OCI-LY7 (cell line): Measurements from ENCODE around the gene OAS3. TPM values are rescaled to one million over a fixed set of nuclear protein-coding genes. Genes with fewer than 3 reads are reported as not detected.

Experiments
- BruUV-seq: library from RNA; stranded (reverse); fragments of 400-500 nt; replicated peaks from 2 replicates; lab custom pipeline; 2021; lab: Mats Ljungman, UMichigan
- CTCF ChIA-PET: fragments of 300-600 bp; sonication (Branson Sonifier 250); formaldehyde crosslinking; loops from one replicate; lab custom pipeline; 2022; ENCODE audit warnings: antibody characterized with exemption; ENCODE audit not compliant: unreplicated experiment; lab: Charles Lee
- POLR2A ChIA-PET: fragments of 300-600 bp; sonication (Branson Sonifier 250); formaldehyde crosslinking; loops from one replicate; lab custom pipeline; 2022; ENCODE audit warnings: antibody characterized with exemption; lab: Charles Lee
- DNase-seq: peaks from one replicate; pipeline ENCODE4 v3.0.0-alpha.2; 2015; ENCODE audit warnings: low spot score
- H2AFZ ChIP-seq: fragments of 200-600 bp; sonication (generic), shearing (Covaris generic); 2 replicates; pipeline ENCODE4 v1.6.1; 2014; ENCODE audit warnings: mild to moderate bottlenecking, antibody characterized with exemption, low read length, moderate library complexity
- H3K27ac ChIP-seq: fragments of 200-600 bp; sonication (generic); 2 replicates; pipeline ENCODE4 v1.5.1; 2014; ENCODE audit warnings: mixed run types, low read depth, mild to moderate bottlenecking, moderate library complexity, low read length, inconsistent platforms; ENCODE audit not compliant: poor library complexity, severe bottlenecking
- H3K36me3 ChIP-seq: fragments of 200-600 bp; sonication (generic); 2 replicates; pipeline ENCODE4 v1.6.1; 2014; ENCODE audit warnings: mild to moderate bottlenecking, antibody characterized with exemption, low read length, moderate library complexity, mixed read lengths; ENCODE audit not compliant: insufficient read depth
- H3K4me1 ChIP-seq: fragments of 200-600 bp; sonication (generic); 2 replicates; pipeline ENCODE4 v1.5.1; 2014; ENCODE audit warnings: mild to moderate bottlenecking, low read length; ENCODE audit not compliant: insufficient read depth, poor library complexity, severe bottlenecking
- H3K4me2 ChIP-seq: fragments of 200-600 bp; sonication (generic); 2 replicates; pipeline ENCODE4 v1.6.1; 2014; ENCODE audit warnings: mild to moderate bottlenecking, low read length
- H3K4me3 ChIP-seq: fragments of 200-600 bp; sonication (generic); 2 replicates; pipeline ENCODE4 v1.5.1; 2014; ENCODE audit warnings: mild to moderate bottlenecking, low read depth, low read length; ENCODE audit not compliant: poor library complexity, severe bottlenecking
- H3K79me2 ChIP-seq: fragments of 200-600 bp; sonication (generic); 2 replicates; pipeline ENCODE4 v1.6.1; 2016; ENCODE audit warnings: low read depth, mild to moderate bottlenecking, low read length, moderate library complexity, mixed read lengths; ENCODE audit not compliant: insufficient read depth
- H3K9me2 ChIP-seq: fragments of 200-600 bp; sonication (generic); 2 replicates; pipeline ENCODE4 v1.6.1; 2016; ENCODE audit warnings: mild to moderate bottlenecking, low read length, mixed read lengths; ENCODE audit not compliant: insufficient read depth
- H3K9me3 ChIP-seq: fragments of 200-600 bp; sonication (generic); 2 replicates; pipeline ENCODE4 v1.6.1; 2014; ENCODE audit warnings: mild to moderate bottlenecking, mixed run types, low read length, mixed read lengths
- H4K20me1 ChIP-seq: fragments of 200-600 bp; sonication (generic); 2 replicates; pipeline ENCODE4 v1.6.1; 2014; ENCODE audit warnings: mild to moderate bottlenecking, antibody characterized with exemption, low read length, moderate library complexity, mixed read lengths; ENCODE audit not compliant: insufficient read depth
- CTCF ChIP-seq: fragments of 200-600 bp; sonication (generic); conservative IDR thresholded peaks from 2 replicates; pipeline ENCODE4 v1.5.1; 2014; ENCODE audit warnings: mild to moderate bottlenecking, antibody characterized with exemption, low read length, moderate library complexity, mixed read lengths
- EZH2phosphoT487 ChIP-seq: fragments of 200-600 bp; sonication (generic); IDR thresholded peaks from 2 replicates; pipeline ENCODE4 v1.6.1; 2018; ENCODE audit warnings: low read depth, borderline replicate concordance, mild to moderate bottlenecking, mixed run types, antibody characterized with exemption, low read length, moderate library complexity, mixed read lengths
- intact Hi-C: fragments of 100-400 bp; cut with micrococcal nuclease; formaldehyde crosslinking; loops from one replicate; pipeline ENCODE4 v1.10.0; 2022; ENCODE audit not compliant: unreplicated experiment
- total RNA-seq, 2 experiments: library from RNA; depleted of rRNA in 1 of 2; stranded (reverse); fragments of >200 nt in 1 of 2; shearing (Covaris generic) in 1 of 2; gene quantifications; 2 replicates each; pipeline ENCODE4 v1.2.3, GENCODE V29; 2014 to 2022

OAS3 gene
- total RNA-seq, 2 experiments from 2014 or later = 0.79 to 9.2 TPM

- Histone ChIP-seq H3K9me3 (no peaks in the 10 kb centered on the region), H3K27ac (no peak overlapping the region), H3K4me3 (no peak overlapping the region), H4K20me1 (no peaks in the 10 kb centered on the region), H2AFZ (no peak overlapping the region), H3K4me1 (peaks cover 31% of the 10 kb centered on the region), H3K9me2 (no peaks in the 10 kb centered on the region), H3K36me3 (no peaks in the 10 kb centered on the region), H3K4me2 (no peak overlapping the region), H3K79me2 (no peaks in the 10 kb centered on the region)
- intact Hi-C loops = loop anchor here (2.0 kb wide), 1 partner anchor 37 kb away; the partner anchor contains the start of gene OAS2
- CTCF ChIA-PET = interaction anchor here (0.6 kb wide), 1 partner anchor 22 kb away, joined by 3 read pairs; no protein-coding TSS in a partner anchor
- DNase-seq = no peak
- BruUV-seq = no TSS peak
- POLR2A ChIA-PET = interaction anchor here (0.9 kb wide), 1 partner anchor 34 kb away, joined by 4 read pairs; no protein-coding TSS in a partner anchor
- no peak for TF ChIP-seq CTCF
Measured at GRCh38 chr12:112941528-112942335, 3.5 kb downstream of the OAS3 start.

GRCh38 chr12:112942572-112942971 is 4.3 kb downstream of the OAS3 start:
- no peak overlapping the region for H3K4me2 ChIP-seq
- H3K27ac ChIP-seq = no peak overlapping the region
- no peaks in the 10 kb centered on the region for H4K20me1 ChIP-seq
- TF ChIP-seq CTCF = no peak
- ChIA-PET POLR2A (no interaction called here), CTCF (no interaction called here)
- H3K9me2 ChIP-seq = no peaks in the 10 kb centered on the region
- no peaks in the 10 kb centered on the region for H3K9me3 ChIP-seq
- no peaks in the 10 kb centered on the region for H3K36me3 ChIP-seq
- peaks cover 30% of the 10 kb centered on the region for H3K4me1 ChIP-seq
- BruUV-seq = no TSS peak
- intact Hi-C loops = no loop called here
- no peak overlapping the region for H2AFZ ChIP-seq
- DNase-seq = no peak
- no peak overlapping the region for H3K4me3 ChIP-seq
- H3K79me2 ChIP-seq = no peaks in the 10 kb centered on the region

GRCh38 chr12:112944024-112944690 is 5.9 kb downstream of the OAS3 start:
- DNase-seq = no peak
- no peak overlapping the region for H2AFZ ChIP-seq
- H3K79me2 ChIP-seq = no peaks in the 10 kb centered on the region
- no peak overlapping the region for H3K4me2 ChIP-seq
- CTCF ChIA-PET = no interaction called here
- H3K4me3 ChIP-seq = no peak overlapping the region
- TF ChIP-seq EZH2phosphoT487 = no peak
- TF ChIP-seq CTCF = no peak
- H4K20me1 ChIP-seq = no peaks in the 10 kb centered on the region
- POLR2A ChIA-PET = no interaction called here
- no peaks in the 10 kb centered on the region for H3K9me2 ChIP-seq
- H3K27ac ChIP-seq = no peak overlapping the region
- no TSS peak for BruUV-seq
- H3K9me3 ChIP-seq = no peaks in the 10 kb centered on the region
- H3K4me1 ChIP-seq = peaks cover 16% of the 10 kb centered on the region
- intact Hi-C loops = no loop called here
- no peaks in the 10 kb centered on the region for H3K36me3 ChIP-seq
